Liver (tissue), 9 donors: ENCODE measurements around the gene SLC19A3. TPM values are rescaled to one million over a fixed set of nuclear protein-coding genes. Genes with fewer than 3 reads are reported as not detected.
A peak's percentile ranks its signal among the peaks of the same experiment; 100 is the strongest.
"Not testable (repeated sequence)": the region's sequence is repeated elsewhere in the genome, so short reads cannot be mapped to it uniquely, and the experiment has no call there.

Experiments
- DNase-seq: peaks from one replicate; pipeline ENCODE4 v3.0.0-alpha.2; 2017; ENCODE audit warnings: low spot score
- H3K27ac ChIP-seq, 2 donors: one replicate each; pipeline ENCODE4 v1.7.0; 2013; ENCODE audit warnings: inconsistent platforms in 2 of 2, low read length in 2 of 2, control low read depth in 1 of 2, low read depth in 1 of 2, mild to moderate bottlenecking in 1 of 2
- H3K27me3 ChIP-seq, 4 donors: one replicate each; pipeline versions ENCODE4 v1.6.1 to v1.7.0; 2013; ENCODE audit warnings: low read length in 3 of 4, inconsistent platforms in 1 of 4, mild to moderate bottlenecking in 1 of 4, moderate library complexity in 1 of 4; ENCODE audit not compliant: control insufficient read depth in 4 of 4, insufficient read depth in 4 of 4
- H3K36me3 ChIP-seq, 4 donors: one replicate each; pipeline versions ENCODE4 v1.6.1 to v1.7.0; 2013; ENCODE audit warnings: low read length in 3 of 4, mild to moderate bottlenecking in 3 of 4, low read depth in 1 of 4, moderate library complexity in 1 of 4; ENCODE audit not compliant: control insufficient read depth in 4 of 4, insufficient read depth in 3 of 4
- H3K4me1 ChIP-seq, 4 donors: one replicate each; pipeline versions ENCODE4 v1.6.1 to v1.7.0; 2013; ENCODE audit warnings: low read length in 3 of 4, mild to moderate bottlenecking in 3 of 4, moderate library complexity in 1 of 4; ENCODE audit not compliant: control insufficient read depth in 4 of 4, insufficient read depth in 4 of 4
- H3K4me3 ChIP-seq, 3 donors: one replicate each; pipeline versions ENCODE4 v1.6.1 to v1.7.0; 2013; ENCODE audit warnings: low read length in 3 of 3, control low read depth in 1 of 3, low read depth in 1 of 3, mild to moderate bottlenecking in 1 of 3
- H3K9ac ChIP-seq, 2 donors: one replicate each; pipeline ENCODE4 v1.7.0; 2013; ENCODE audit warnings: low read length in 2 of 2, mild to moderate bottlenecking in 2 of 2, moderate library complexity in 2 of 2, control low read depth in 1 of 2, low read depth in 1 of 2
- H3K9me3 ChIP-seq, 4 donors: one replicate each; pipeline versions ENCODE4 v1.6.1 to v1.7.0; 2013; ENCODE audit warnings: low read length in 3 of 4; ENCODE audit not compliant: control insufficient read depth in 4 of 4
- CTCF ChIP-seq: fragments of 150-350 bp; IDR thresholded peaks from 2 replicates; pipeline ENCODE4 v1.5.1; 2017; ENCODE audit warnings: improper control_type of control experiment, low read depth, low read length; ENCODE audit not compliant: missing input control
- EGR1 ChIP-seq, 2 donors: IDR thresholded peaks; 2 replicates each; pipeline ENCODE4 v1.6.1; 2016 to 2018; ENCODE audit warnings: antibody characterized with exemption in 2 of 2, low read depth in 2 of 2
- FOXA1 ChIP-seq: IDR thresholded peaks from 2 replicates; pipeline ENCODE4 v1.6.1; 2016; ENCODE audit warnings: antibody characterized with exemption
- GABPA ChIP-seq, 2 donors: IDR thresholded peaks in 1 of 2; conservative IDR thresholded peaks in 1 of 2; 2 replicates each; pipeline ENCODE4 v1.6.1; 2016; ENCODE audit warnings: antibody characterized with exemption in 2 of 2, mild to moderate bottlenecking in 1 of 2, moderate library complexity in 1 of 2
- JUND ChIP-seq, 2 donors: IDR thresholded peaks; 2 replicates each; pipeline ENCODE4 v1.6.1; 2016; ENCODE audit warnings: antibody characterized with exemption in 2 of 2
- NR2F2 ChIP-seq: IDR thresholded peaks from 2 replicates; pipeline ENCODE4 v1.6.1; 2016; ENCODE audit warnings: antibody characterized with exemption
- SP1 ChIP-seq: IDR thresholded peaks from 2 replicates; pipeline ENCODE4 v1.6.1; 2018; ENCODE audit warnings: antibody characterized with exemption, mild to moderate bottlenecking
- YY1 ChIP-seq: IDR thresholded peaks from 2 replicates; pipeline ENCODE4 v1.6.1; 2016; ENCODE audit warnings: antibody characterized with exemption, mild to moderate bottlenecking
- WGBS: extraction: QIAGEN DNeasy Blood & Tissue Kit; methylation state at CpG from one replicate; pipeline ENCODE4 v1.1.7; 2013; 5-methylcytosine and 5-hydroxymethylcytosine counted together
- polyA plus RNA-seq, 2 donors: library from polyadenylated mRNA; stranded (reverse) in 1 of 2; unstranded in 1 of 2; fragments of 200-250 nt in 1 of 2; fragments of >200 nt in 1 of 2; fragmentation: Nextera tagmentation in 1 of 2; extraction: Ambion mirVana in 1 of 2; gene quantifications; one replicate each; pipeline versions ENCODE4 v1.2.1 to v1.2.3, GENCODE V29; 2013 to 2015
- total RNA-seq, 2 donors: library from RNA; depleted of rRNA; stranded (reverse); fragments of >200 nt; gene quantifications; one replicate each; pipeline ENCODE4 v1.2.3, GENCODE V29; 2014
- TF ChIP-seq, protein P1 (sequence below): IDR thresholded peaks from 2 replicates; pipeline ENCODE4 v1.6.1; 2016; ENCODE audit warnings: antibody characterized with exemption, mild to moderate bottlenecking
- donor health status: healthy.
- donor health status: healthy.
- donor health status: healthy.
- donor health status: healthy.
- donor health status: healthy.

The SLC19A3 gene
- total and polyA plus RNA-seq, 4 donors: 4.2 to 12.9 (median 8.4) TPM

- no peaks in the 10 kb centered on the region for H3K27me3 ChIP-seq
- no peak for DNase-seq
- H3K9me3 ChIP-seq: no peaks in the 10 kb centered on the region
- peaks cover 0 to 7% (median 0%) of the 10 kb centered on the region in 4 donors for H3K4me1 ChIP-seq
- TF ChIP-seq EGR1 (IDR thresholded peaks at IDR 0.05; ENCODE audit: low read depth in 2 of 2) (no peak), FOXA1 (no peak), NR2F2 (peak; percentile 37), JUND (IDR thresholded peaks at IDR 0.05) (no peak)
- H3K9ac ChIP-seq: no peak overlapping the region
- H3K4me3 ChIP-seq: no peak overlapping the region
- no peaks in the 10 kb centered on the region for H3K36me3 ChIP-seq
- H3K27ac ChIP-seq: no peak overlapping the region
- 81% methylated on average over 13 of the region's 13 CpGs for WGBS
Observed at GRCh38 chr2:227759411-227760118, 41.7 kb upstream of the SLC19A3 start.

GRCh38 chr2:227756261-227756660, 38.4 kb upstream of the SLC19A3 start:
- not testable (repeated sequence) for H3K4me1 ChIP-seq, H3K9ac ChIP-seq, H3K4me3 ChIP-seq, H3K9me3 ChIP-seq, DNase-seq, H3K27ac ChIP-seq, H3K36me3 ChIP-seq, H3K27me3 ChIP-seq
- WGBS: 69% methylated on average over 4 of the region's 4 CpGs

GRCh38 chr2:227748079-227748478, 30.3 kb upstream of the SLC19A3 start:
- Histone ChIP-seq H3K9ac (no peak overlapping the region), H3K36me3 (no peaks in the 10 kb centered on the region), H3K4me3 (no peak overlapping the region), H3K9me3 (no peaks in the 10 kb centered on the region), H3K27ac (no peak overlapping the region), H3K4me1 (no peaks in the 10 kb centered on the region), H3K27me3 (no peaks in the 10 kb centered on the region)
- DNase-seq: no peak
- 80% methylated on average over 6 of the region's 6 CpGs for WGBS
- no peak for TF ChIP-seq GABPA (IDR thresholded peaks at IDR 0.05 in 1 of 2, conservative IDR thresholded peaks at IDR 0.05 in 1 of 2)
- TF ChIP-seq YY1: no peak
- no peak for TF ChIP-seq JUND (IDR thresholded peaks at IDR 0.05)
- TF ChIP-seq, protein P1, sequence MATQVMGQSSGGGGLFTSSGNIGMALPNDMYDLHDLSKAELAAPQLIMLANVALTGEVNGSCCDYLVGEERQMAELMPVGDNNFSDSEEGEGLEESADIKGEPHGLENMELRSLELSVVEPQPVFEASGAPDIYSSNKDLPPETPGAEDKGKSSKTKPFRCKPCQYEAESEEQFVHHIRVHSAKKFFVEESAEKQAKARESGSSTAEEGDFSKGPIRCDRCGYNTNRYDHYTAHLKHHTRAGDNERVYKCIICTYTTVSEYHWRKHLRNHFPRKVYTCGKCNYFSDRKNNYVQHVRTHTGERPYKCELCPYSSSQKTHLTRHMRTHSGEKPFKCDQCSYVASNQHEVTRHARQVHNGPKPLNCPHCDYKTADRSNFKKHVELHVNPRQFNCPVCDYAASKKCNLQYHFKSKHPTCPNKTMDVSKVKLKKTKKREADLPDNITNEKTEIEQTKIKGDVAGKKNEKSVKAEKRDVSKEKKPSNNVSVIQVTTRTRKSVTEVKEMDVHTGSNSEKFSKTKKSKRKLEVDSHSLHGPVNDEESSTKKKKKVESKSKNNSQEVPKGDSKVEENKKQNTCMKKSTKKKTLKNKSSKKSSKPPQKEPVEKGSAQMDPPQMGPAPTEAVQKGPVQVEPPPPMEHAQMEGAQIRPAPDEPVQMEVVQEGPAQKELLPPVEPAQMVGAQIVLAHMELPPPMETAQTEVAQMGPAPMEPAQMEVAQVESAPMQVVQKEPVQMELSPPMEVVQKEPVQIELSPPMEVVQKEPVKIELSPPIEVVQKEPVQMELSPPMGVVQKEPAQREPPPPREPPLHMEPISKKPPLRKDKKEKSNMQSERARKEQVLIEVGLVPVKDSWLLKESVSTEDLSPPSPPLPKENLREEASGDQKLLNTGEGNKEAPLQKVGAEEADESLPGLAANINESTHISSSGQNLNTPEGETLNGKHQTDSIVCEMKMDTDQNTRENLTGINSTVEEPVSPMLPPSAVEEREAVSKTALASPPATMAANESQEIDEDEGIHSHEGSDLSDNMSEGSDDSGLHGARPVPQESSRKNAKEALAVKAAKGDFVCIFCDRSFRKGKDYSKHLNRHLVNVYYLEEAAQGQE: no peak
- TF ChIP-seq CTCF: no peak
- no peak for TF ChIP-seq NR2F2
- no peak for TF ChIP-seq EGR1 (IDR thresholded peaks at IDR 0.05; ENCODE audit: low read depth in 2 of 2)
- TF ChIP-seq SP1: no peak
